Erythroblast (primary cell): ENCODE results near the gene FAM50B.

Experiments
- GATA1 ChIP-seq: IDR thresholded peaks from 2 replicates; pipeline ENCODE4 v1.6.1; 2011; ENCODE audit warnings: low read depth, mild to moderate bottlenecking, control low read depth, low read length, moderate library complexity
- POLR2A ChIP-seq: IDR thresholded peaks from 2 replicates; pipeline ENCODE4 v1.6.1; 2011; ENCODE audit warnings: mild to moderate bottlenecking, low read length

DNA sequence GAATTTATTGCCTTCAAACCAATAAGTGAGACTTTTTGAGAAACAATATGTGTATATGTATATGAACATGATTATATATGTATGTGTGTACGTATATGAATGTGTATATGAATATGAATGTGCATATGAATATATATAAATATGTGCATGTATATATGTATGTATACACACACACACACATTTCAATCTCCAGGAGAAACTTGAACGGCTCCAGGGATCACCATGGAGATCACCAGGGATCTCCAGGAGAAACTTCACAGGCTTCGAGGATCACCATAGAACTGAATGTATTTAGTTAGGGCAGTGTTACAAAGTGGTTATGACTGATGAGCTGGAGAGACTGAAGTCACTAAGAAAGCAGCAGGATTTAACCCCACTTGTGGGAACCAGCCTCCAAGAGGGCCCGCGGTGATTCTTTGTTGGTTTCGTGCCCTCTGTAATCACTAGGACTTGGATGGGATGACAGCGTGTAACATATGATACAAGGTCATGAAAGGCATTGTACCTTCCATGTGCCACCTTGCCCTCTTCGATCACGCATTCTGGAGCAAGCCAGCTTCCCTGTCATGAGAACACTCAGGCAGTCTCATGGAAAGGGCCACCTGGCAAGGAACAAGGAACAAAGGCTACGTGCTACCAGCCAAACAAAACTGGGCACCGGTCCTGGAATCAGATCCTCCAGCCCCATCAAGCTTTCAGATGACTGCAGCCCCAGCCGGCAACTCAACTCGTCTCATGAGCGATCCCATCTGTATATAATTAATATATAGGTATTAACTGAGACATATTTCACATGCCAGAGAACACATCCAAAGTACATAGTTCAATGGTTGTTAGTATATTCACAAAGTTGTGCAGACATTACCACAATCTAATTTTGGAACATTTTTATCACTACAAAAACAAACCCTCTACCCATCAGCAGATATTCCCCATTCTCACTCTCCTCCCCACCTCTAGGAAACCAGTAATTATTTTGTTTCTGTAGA is 8.6 kb downstream of the FAM50B start:
- TF ChIP-seq POLR2A (no peak), GATA1 (no peak)
